ENCODE results near the gene MUL1.
"Not testable (repeated sequence)": the region's sequence is repeated elsewhere in the genome, so short reads cannot be mapped to it uniquely, and the experiment has no call there.

Gene MUL1

DNA sequence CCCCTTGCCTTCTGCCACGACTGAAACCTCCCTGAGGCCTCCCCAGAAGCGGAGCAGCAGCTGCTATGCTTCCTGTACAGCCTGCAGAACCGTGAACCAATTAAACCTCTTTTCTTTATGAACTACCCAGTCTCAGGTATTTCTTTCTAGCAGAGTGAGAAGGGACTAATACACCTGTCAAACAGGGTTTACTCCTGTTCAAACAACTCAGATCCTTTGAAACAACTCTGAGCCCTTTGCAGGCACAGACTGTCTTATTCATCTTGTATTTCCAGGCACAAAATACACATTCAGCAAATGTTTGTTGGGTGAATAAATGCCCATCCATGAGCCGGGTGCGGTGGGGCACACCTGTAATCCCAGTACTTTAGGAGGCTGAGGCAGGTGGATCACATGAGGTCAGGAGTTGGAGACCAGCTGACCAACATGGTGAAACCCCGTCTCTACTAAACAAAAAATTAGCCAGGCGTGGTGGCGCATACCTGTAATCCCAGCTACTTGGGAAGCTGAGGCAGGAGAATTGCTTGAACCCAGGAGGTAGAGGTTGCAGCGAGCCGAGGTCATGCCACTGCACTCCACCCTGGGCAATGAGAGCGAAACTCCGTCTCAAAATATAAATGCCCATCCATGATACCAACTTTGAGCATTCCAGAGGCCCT is 11.1 kb downstream of the MUL1 start:
- not testable (repeated sequence) for H3K4me3 ChIP-seq (ENCODE audit: low read depth in 1 of 5, low read length in 5 of 5); H3K27ac ChIP-seq (ENCODE audit: low read depth, low read length); H3K27me3 ChIP-seq (ENCODE audit: control insufficient read depth in 5 of 5, insufficient read depth in 4 of 5, low read length in 5 of 5); H3K9ac ChIP-seq (ENCODE audit: low read length in 5 of 5); H3K9me3 ChIP-seq (ENCODE audit: control insufficient read depth in 5 of 5, low read length in 5 of 5)
- Histone ChIP-seq H3K36me3 (ENCODE audit: control insufficient read depth in 5 of 5, insufficient read depth in 5 of 5, low read length in 5 of 5) (peaks cover 5 to 46% (median 43%) of the 10 kb centered on the region in 5 donors), H3K4me1 (ENCODE audit: control insufficient read depth in 5 of 5, insufficient read depth in 5 of 5, low read length in 5 of 5) (peaks cover 7 to 34% (median 18%) of the 10 kb centered on the region in 5 donors)

DNA sequence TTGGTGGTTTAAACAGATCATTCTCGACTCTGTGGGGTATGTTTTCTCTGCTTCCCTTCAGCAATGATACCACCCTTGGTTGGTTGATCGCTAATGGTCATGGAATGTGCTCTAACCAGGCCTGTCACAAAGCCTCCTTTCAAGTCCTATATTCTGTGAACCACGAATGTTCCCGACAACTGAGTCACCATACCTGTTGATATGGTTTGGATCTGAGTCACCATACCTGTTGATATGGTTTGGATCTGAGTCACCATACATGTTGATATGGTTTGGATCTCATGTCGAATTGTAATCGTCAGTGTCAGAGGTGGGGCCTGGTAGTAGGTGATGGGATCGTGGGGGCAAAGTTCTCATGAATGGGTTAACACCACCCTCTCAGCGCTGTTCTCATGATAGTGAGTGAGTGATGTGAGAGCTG is 11.7 kb downstream of the MUL1 start:
- Histone ChIP-seq H3K27ac (ENCODE audit: low read depth, low read length) (no peak overlapping the region), H3K4me1 (ENCODE audit: control insufficient read depth in 5 of 5, insufficient read depth in 5 of 5, low read length in 5 of 5) (peaks cover 7 to 34% (median 18%) of the 10 kb centered on the region in 5 donors), H3K36me3 (ENCODE audit: control insufficient read depth in 5 of 5, insufficient read depth in 5 of 5, low read length in 5 of 5) (peaks cover under 1 to 40% (median 37%) of the 10 kb centered on the region in 5 donors), H3K9ac (ENCODE audit: low read length in 5 of 5) (no peak overlapping the region), H3K4me3 (ENCODE audit: low read depth in 1 of 5, low read length in 5 of 5) (no peak overlapping the region), H3K27me3 (ENCODE audit: control insufficient read depth in 5 of 5, insufficient read depth in 4 of 5, low read length in 5 of 5) (no peaks in the 10 kb centered on the region), H3K9me3 (ENCODE audit: control insufficient read depth in 5 of 5, low read length in 5 of 5) (no peaks in the 10 kb centered on the region)

DNA sequence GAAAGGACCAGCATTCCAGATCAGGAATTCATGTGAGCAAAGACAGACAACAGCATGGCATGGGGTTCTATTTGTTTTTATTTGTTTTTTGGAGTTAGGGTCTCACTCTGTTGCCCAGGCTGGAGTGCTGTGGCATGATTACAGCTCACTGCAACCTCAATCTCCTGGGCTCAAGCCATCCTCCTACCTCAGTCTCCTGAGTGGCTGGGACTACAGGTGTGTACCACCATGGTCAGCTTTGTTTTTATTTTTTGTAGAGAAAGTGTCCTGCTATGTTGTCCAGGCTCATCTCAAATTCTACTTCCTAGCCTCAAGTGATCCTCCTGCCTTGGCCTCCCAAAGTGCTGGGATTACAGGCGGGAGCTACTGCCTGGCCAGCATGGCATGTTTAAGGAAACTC is 12.3 kb downstream of the MUL1 start:
- H3K27ac ChIP-seq (ENCODE audit: low read depth, low read length), result no peak overlapping the region
- H3K4me1 ChIP-seq (ENCODE audit: control insufficient read depth in 5 of 5, insufficient read depth in 5 of 5, low read length in 5 of 5), result peaks cover 7 to 34% (median 18%) of the 10 kb centered on the region in 5 donors
- H3K4me3 ChIP-seq (ENCODE audit: low read depth in 1 of 5, low read length in 5 of 5), result no peak overlapping the region
- no peaks in the 10 kb centered on the region for H3K9me3 ChIP-seq (ENCODE audit: control insufficient read depth in 5 of 5, low read length in 5 of 5)
- no peak overlapping the region for H3K9ac ChIP-seq (ENCODE audit: low read length in 5 of 5)
- H3K27me3 ChIP-seq (ENCODE audit: control insufficient read depth in 5 of 5, insufficient read depth in 4 of 5, low read length in 5 of 5), result no peaks in the 10 kb centered on the region
- peaks cover 0 to 35% (median 31%) of the 10 kb centered on the region in 5 donors for H3K36me3 ChIP-seq (ENCODE audit: control insufficient read depth in 5 of 5, insufficient read depth in 5 of 5, low read length in 5 of 5)

DNA sequence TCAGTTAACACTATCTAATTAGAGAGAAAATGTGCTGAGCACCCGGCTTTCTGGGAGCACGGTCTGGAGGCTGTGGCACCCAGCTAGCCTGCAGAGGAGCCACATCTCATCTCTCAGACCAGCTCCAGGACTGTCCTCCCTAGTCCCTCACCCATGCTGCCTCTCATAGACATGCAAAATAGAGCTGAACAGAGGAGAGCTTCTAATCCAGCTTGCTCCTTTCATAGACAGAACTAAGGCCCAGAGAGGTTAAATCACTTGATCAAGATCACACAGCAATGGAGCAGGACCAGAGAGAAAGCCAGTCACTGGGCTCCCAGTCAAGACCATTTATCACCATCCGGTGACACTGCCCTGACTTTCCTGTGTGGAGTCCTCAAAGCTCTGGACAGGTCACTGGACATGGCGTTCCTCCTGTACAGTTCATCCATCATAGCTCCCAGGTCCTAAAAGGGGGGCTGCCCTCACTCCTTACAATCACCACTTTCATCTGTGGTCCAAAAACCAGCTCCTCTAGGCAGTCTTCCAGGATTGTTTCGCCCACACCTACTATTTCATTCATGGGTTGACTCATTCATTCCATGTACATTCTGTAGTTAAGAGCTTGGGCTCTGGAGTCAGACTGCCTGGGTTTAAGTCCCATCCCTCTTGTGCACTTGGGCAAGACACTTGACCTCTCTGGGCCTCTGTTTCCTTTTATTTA is 13.2 kb downstream of the MUL1 start:
- Histone ChIP-seq H3K27ac (ENCODE audit: low read depth, low read length) (peak overlapping the region; percentile 43), H3K9ac (ENCODE audit: low read length in 5 of 5) (no peak overlapping the region)

DNA sequence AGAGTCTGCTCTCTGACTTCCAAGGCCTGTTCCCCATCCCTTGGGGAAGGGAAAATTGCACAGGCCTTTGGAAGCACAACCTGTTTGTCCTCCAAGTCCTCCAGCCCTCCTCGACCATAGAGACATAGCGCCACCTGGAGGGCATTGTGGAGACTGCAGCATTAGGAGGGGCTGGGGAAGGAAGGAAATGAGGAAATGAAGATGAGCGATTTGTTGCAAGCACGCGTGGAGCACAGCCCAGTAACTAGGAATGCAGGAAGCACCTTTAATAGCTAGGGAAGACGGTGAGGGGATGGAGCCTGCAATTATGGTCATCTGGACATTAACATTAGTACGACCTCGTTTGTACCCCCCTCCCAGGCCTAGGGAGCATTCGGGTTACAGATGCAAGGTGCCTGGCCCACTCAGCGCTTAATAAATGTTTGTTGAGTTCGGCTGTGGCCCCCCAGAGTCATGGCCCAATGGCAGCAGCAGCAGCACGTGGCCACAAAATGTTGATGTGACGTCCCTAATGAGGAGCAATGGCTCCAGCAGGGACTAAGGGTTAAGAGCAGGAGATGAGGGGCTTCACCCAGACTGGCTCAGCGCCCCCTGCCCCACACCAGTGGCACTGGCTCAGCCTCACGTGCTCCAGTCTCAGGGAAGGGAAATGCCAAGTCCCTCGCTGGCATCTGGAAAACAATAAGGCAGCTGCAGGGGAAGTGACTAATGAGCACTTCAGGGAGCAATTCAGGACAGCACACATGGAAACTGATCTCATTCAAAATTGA is 13.9 kb downstream of the MUL1 start:
- Histone ChIP-seq H3K27me3 (ENCODE audit: control insufficient read depth in 5 of 5, insufficient read depth in 4 of 5, low read length in 5 of 5) (peaks cover 0 to 2% (median 0%) of the 10 kb centered on the region in 5 donors), H3K4me1 (ENCODE audit: control insufficient read depth in 5 of 5, insufficient read depth in 5 of 5, low read length in 5 of 5) (peaks cover 7 to 34% (median 18%) of the 10 kb centered on the region in 5 donors), H3K9me3 (ENCODE audit: control insufficient read depth in 5 of 5, low read length in 5 of 5) (no peaks in the 10 kb centered on the region), H3K27ac (ENCODE audit: low read depth, low read length) (peak overlapping the region; percentile 43), H3K36me3 (ENCODE audit: control insufficient read depth in 5 of 5, insufficient read depth in 5 of 5, low read length in 5 of 5) (peaks cover 0 to 18% (median 15%) of the 10 kb centered on the region in 5 donors), H3K9ac (ENCODE audit: low read length in 5 of 5) (no peak overlapping the region), H3K4me3 (ENCODE audit: low read depth in 1 of 5, low read length in 5 of 5) (peak overlapping the region in 4 of 5 donors; percentile 6 to 42 (median 28))

More for the DNA sequence above, 13.2 kb downstream of the MUL1 start:
- peak overlapping the region in 1 of 5 donors; percentile 42 for H3K4me3 ChIP-seq (ENCODE audit: low read depth in 1 of 5, low read length in 5 of 5)
- peaks cover 0 to 2% (median 0%) of the 10 kb centered on the region in 5 donors for H3K27me3 ChIP-seq (ENCODE audit: control insufficient read depth in 5 of 5, insufficient read depth in 4 of 5, low read length in 5 of 5)
- H3K36me3 ChIP-seq (ENCODE audit: control insufficient read depth in 5 of 5, insufficient read depth in 5 of 5, low read length in 5 of 5), result peaks cover 0 to 26% (median 22%) of the 10 kb centered on the region in 5 donors
- H3K4me1 ChIP-seq (ENCODE audit: control insufficient read depth in 5 of 5, insufficient read depth in 5 of 5, low read length in 5 of 5), result peaks cover 7 to 34% (median 18%) of the 10 kb centered on the region in 5 donors
- no peaks in the 10 kb centered on the region for H3K9me3 ChIP-seq (ENCODE audit: control insufficient read depth in 5 of 5, low read length in 5 of 5)

DNA sequence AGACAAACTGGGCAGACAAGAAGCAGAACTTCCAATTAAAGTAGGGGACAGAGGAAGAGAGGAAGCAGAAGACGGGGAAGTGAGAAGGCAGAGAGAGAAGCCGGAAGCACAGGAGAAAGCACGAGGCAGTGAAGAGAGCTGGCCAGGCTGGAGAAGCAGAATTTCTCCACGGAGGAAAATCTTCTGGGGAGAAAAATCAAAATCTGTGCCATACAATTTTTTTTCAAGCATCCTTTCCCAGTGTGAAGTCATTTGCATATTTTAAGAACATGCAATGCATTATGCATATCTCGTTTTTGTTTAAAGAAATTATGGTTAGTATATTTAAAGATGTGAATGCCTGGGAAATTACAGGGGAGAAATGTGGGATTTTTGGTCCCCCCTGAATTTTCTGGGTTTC is 14.6 kb downstream of the MUL1 start:
- no peaks in the 10 kb centered on the region for H3K9me3 ChIP-seq (ENCODE audit: control insufficient read depth in 5 of 5, low read length in 5 of 5)
- peak overlapping the region in 1 of 5 donors; percentile 6 for H3K4me3 ChIP-seq (ENCODE audit: low read depth in 1 of 5, low read length in 5 of 5)
- peaks cover 0 to 6% (median 0%) of the 10 kb centered on the region in 5 donors for H3K27me3 ChIP-seq (ENCODE audit: control insufficient read depth in 5 of 5, insufficient read depth in 4 of 5, low read length in 5 of 5)
- no peak overlapping the region for H3K27ac ChIP-seq (ENCODE audit: low read depth, low read length)
- H3K36me3 ChIP-seq (ENCODE audit: control insufficient read depth in 5 of 5, insufficient read depth in 5 of 5, low read length in 5 of 5), result peaks cover 0 to 11% (median 8%) of the 10 kb centered on the region in 5 donors
- peaks cover 7 to 34% (median 18%) of the 10 kb centered on the region in 5 donors for H3K4me1 ChIP-seq (ENCODE audit: control insufficient read depth in 5 of 5, insufficient read depth in 5 of 5, low read length in 5 of 5)
- no peak overlapping the region for H3K9ac ChIP-seq (ENCODE audit: low read length in 5 of 5)

DNA sequence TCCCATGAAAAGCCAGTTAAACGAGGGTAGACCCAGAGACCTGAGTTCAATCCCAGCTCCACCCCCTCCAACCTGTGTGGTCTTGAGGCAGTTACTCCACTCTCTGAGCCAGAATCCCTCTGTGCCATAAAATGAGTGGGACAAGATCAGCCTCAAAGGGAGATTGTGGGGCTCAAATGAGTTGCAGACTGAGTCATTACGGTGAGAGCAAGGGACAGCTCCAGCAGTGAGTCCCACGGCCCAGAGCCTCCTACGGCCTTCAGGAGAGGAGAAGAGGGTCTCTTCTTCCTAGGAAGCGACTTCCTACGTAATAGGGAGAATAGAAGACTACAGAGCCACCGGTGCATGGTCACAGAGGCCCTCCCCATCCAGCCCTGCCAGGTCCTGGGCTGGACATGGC is 15.2 kb downstream of the MUL1 start:
- peaks cover 0 to 9% (median 2%) of the 10 kb centered on the region in 5 donors for H3K27me3 ChIP-seq (ENCODE audit: control insufficient read depth in 5 of 5, insufficient read depth in 4 of 5, low read length in 5 of 5)
- no peak overlapping the region for H3K9ac ChIP-seq (ENCODE audit: low read length in 5 of 5)
- peaks cover 0 to 6% (median 3%) of the 10 kb centered on the region in 5 donors for H3K36me3 ChIP-seq (ENCODE audit: control insufficient read depth in 5 of 5, insufficient read depth in 5 of 5, low read length in 5 of 5)
- peaks cover 7 to 32% (median 18%) of the 10 kb centered on the region in 5 donors for H3K4me1 ChIP-seq (ENCODE audit: control insufficient read depth in 5 of 5, insufficient read depth in 5 of 5, low read length in 5 of 5)
- H3K9me3 ChIP-seq (ENCODE audit: control insufficient read depth in 5 of 5, low read length in 5 of 5), result no peaks in the 10 kb centered on the region
- no peak overlapping the region for H3K27ac ChIP-seq (ENCODE audit: low read depth, low read length)
- no peak overlapping the region for H3K4me3 ChIP-seq (ENCODE audit: low read depth in 1 of 5, low read length in 5 of 5)

DNA sequence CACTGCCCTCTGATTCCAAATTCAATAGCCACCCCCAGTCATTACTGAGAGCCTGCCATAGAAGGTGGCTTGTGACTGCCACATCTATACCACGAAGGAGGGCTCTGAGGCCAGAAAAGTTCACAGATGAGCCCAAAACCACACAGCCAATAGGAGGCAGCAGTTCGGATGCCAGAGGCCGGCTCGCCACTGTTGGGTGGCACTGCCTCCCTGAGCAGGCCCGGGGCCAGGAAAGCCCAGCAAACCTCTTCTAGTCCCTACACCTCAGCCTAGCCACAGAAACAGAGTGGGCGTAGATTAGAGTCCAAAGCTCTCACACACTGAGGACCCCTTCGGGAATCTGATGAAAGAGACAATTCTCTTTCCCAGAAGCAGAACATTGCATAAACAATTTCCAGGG is 16.1 kb downstream of the MUL1 start:
- Histone ChIP-seq H3K36me3 (ENCODE audit: control insufficient read depth in 5 of 5, insufficient read depth in 5 of 5, low read length in 5 of 5) (no peaks in the 10 kb centered on the region), H3K27ac (ENCODE audit: low read depth, low read length) (no peak overlapping the region), H3K27me3 (ENCODE audit: control insufficient read depth in 5 of 5, insufficient read depth in 4 of 5, low read length in 5 of 5) (peaks cover 0 to 16% (median 11%) of the 10 kb centered on the region in 5 donors), H3K9me3 (ENCODE audit: control insufficient read depth in 5 of 5, low read length in 5 of 5) (no peaks in the 10 kb centered on the region), H3K4me3 (ENCODE audit: low read depth in 1 of 5, low read length in 5 of 5) (no peak overlapping the region), H3K4me1 (ENCODE audit: control insufficient read depth in 5 of 5, insufficient read depth in 5 of 5, low read length in 5 of 5) (peaks cover 7 to 30% (median 20%) of the 10 kb centered on the region in 5 donors), H3K9ac (ENCODE audit: low read length in 5 of 5) (no peak overlapping the region)

DNA sequence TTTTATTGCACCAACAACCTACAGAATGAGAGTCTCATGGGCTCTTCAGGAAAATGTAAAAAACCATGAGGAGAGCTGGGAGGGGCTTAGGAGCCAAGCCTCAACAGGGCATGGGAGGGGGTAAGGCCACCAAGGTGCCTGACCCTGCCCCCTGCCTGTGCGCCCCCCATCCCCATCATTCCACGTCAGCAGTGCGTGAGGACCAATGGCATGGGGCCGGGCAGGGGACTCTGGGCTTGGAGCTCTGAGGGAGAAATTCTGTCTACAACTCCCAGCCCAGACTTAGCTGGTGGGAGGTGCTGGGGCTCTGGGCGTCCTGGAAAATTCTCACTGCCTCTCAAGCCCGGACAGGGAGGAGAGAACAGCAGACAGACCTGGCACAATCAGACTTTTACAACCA is 16.8 kb downstream of the MUL1 start:
- no peak overlapping the region for H3K4me3 ChIP-seq (ENCODE audit: low read depth in 1 of 5, low read length in 5 of 5)
- no peaks in the 10 kb centered on the region for H3K9me3 ChIP-seq (ENCODE audit: control insufficient read depth in 5 of 5, low read length in 5 of 5)
- peaks cover 3 to 22% (median 13%) of the 10 kb centered on the region in 5 donors for H3K27me3 ChIP-seq (ENCODE audit: control insufficient read depth in 5 of 5, insufficient read depth in 4 of 5, low read length in 5 of 5)
- no peak overlapping the region for H3K27ac ChIP-seq (ENCODE audit: low read depth, low read length)
- H3K4me1 ChIP-seq (ENCODE audit: control insufficient read depth in 5 of 5, insufficient read depth in 5 of 5, low read length in 5 of 5), result peaks cover 7 to 36% (median 26%) of the 10 kb centered on the region in 5 donors
- H3K9ac ChIP-seq (ENCODE audit: low read length in 5 of 5), result no peak overlapping the region
- H3K36me3 ChIP-seq (ENCODE audit: control insufficient read depth in 5 of 5, insufficient read depth in 5 of 5, low read length in 5 of 5), result no peaks in the 10 kb centered on the region

All from subcutaneous abdominal adipose tissue (tissue), 5 donors.